Suprapubic skin (tissue), 4 donors: ENCODE measurements around the gene SRPK3. TPM values are rescaled to one million over a fixed set of nuclear protein-coding genes. Genes with fewer than 3 reads are reported as not detected.

Source experiments
- DNase-seq, 2 donors: peaks; one replicate each; pipeline ENCODE4 v3.0.0-alpha.2; 2019; ENCODE audit warnings: low spot score in 2 of 2
- H3K27ac ChIP-seq: fragments of 200-600 bp; sonication (generic); one replicate; pipeline ENCODE4 v1.5.1; 2019
- H3K27me3 ChIP-seq: fragments of 200-600 bp; sonication (generic); one replicate; pipeline ENCODE4 v1.5.1; 2019
- H3K36me3 ChIP-seq: fragments of 200-600 bp; sonication (generic); one replicate; pipeline ENCODE4 v1.5.1; 2019
- H3K4me1 ChIP-seq: fragments of 200-600 bp; sonication (generic); one replicate; pipeline ENCODE4 v1.5.1; 2019
- H3K4me3 ChIP-seq: fragments of 200-600 bp; sonication (generic); one replicate; pipeline ENCODE4 v1.5.1; 2019; ENCODE audit warnings: mild to moderate bottlenecking
- H3K9me3 ChIP-seq: fragments of 200-600 bp; sonication (generic); one replicate; pipeline ENCODE4 v1.5.1; 2019
- EP300 ChIP-seq: sonication (generic); formaldehyde crosslinking; IDR thresholded peaks from one replicate; pipeline ENCODE4 v1.6.1; 2017; ENCODE audit warnings: antibody characterized with exemption
- POLR2A ChIP-seq, 2 donors: fragments of 450-650 bp; IDR thresholded peaks; one replicate each; pipeline ENCODE4 v1.6.1; 2017; ENCODE audit warnings: antibody characterized with exemption in 2 of 2, mild to moderate bottlenecking in 2 of 2, moderate library complexity in 2 of 2
- POLR2AphosphoS5 ChIP-seq, 3 donors: sonication (generic); formaldehyde crosslinking; IDR thresholded peaks; one replicate each; pipeline ENCODE4 v1.6.1; 2017; ENCODE audit warnings: antibody characterized with exemption in 3 of 3
- WGBS: methylation state at CpG from one replicate; pipeline ENCODE4 v1.1.5; 2018; 5-methylcytosine and 5-hydroxymethylcytosine counted together
- total RNA-seq, 4 donors: library from RNA; depleted of rRNA; stranded (reverse); fragments of >200 nt; gene quantifications; one replicate each; pipeline ENCODE4 v1.1.0, GENCODE V29; 2016
- TF ChIP-seq, protein P1 (sequence below), 2 donors: fragments of 200-600 bp in 1 of 2; fragments of 450-650 bp in 1 of 2; sonication (generic) in 1 of 2; IDR thresholded peaks; one replicate each; pipeline ENCODE4 v1.5.1; 2016 to 2019; ENCODE audit warnings: antibody characterized with exemption in 2 of 2, mild to moderate bottlenecking in 1 of 2, moderate library complexity in 1 of 2

The SRPK3 gene
- total RNA-seq, 4 donors from 2014 or later, result 0.42 to 3.1 (median 1.2) TPM

DNA sequence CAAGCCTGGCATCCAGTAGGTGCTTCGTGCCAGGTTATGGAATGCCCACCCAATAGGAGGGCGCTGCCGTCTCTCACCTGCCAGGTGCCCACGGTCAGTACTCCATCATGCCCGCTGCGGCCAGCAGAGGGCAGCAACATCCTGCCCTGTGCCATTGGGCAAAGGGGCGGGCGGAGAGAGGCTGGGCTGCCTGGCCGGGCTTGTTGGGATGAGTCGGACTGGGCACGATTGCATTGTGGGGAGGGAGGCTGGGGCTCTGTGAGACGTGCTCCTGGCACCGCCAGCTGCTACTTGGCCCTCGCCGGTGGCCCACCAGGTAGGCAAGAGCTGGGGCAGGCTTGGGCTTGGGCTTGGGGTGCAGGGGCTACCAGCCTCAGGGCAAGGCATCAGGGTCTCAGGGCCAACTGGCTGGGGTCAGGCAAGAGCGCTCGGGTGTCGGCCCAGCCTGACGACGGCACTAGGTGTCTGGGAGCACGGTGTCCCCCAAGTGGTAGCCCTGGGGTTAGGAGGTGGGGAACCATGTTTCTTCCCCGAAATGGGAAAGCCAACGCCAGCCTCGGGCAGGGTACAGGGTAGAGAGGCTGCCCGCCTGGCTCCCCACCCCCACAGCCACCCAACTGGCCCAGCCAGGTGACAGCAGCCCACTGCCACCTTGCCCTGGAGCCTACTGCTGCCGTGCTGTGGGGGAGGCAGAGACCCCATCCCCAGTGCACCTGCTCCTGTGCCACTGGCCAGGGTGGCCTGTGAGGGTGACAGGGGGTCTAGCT is 16.7 kb upstream of the SRPK3 start, which contains the start of gene PLXNB3:
Gene PLXNB3 (plus strand): TSS at position 261 of the 767 bp plus-strand sequence. CDS start 1,287 bp downstream, outside the sequence.
- H3K4me1 ChIP-seq, result peaks cover 27% of the 10 kb centered on the region
- 43% methylated on average over 10 of the region's 26 CpGs for WGBS
- H3K9me3 ChIP-seq, result no peaks in the 10 kb centered on the region
- peak within 1 kb of the TSS; percentile 35 for H3K4me3 ChIP-seq
- no peaks in the 10 kb centered on the region for H3K36me3 ChIP-seq
- DNase-seq, result peak; percentile 85 to 89
- H3K27ac ChIP-seq, result peak within 1 kb of the TSS; percentile 54
- TF ChIP-seq, protein P1, sequence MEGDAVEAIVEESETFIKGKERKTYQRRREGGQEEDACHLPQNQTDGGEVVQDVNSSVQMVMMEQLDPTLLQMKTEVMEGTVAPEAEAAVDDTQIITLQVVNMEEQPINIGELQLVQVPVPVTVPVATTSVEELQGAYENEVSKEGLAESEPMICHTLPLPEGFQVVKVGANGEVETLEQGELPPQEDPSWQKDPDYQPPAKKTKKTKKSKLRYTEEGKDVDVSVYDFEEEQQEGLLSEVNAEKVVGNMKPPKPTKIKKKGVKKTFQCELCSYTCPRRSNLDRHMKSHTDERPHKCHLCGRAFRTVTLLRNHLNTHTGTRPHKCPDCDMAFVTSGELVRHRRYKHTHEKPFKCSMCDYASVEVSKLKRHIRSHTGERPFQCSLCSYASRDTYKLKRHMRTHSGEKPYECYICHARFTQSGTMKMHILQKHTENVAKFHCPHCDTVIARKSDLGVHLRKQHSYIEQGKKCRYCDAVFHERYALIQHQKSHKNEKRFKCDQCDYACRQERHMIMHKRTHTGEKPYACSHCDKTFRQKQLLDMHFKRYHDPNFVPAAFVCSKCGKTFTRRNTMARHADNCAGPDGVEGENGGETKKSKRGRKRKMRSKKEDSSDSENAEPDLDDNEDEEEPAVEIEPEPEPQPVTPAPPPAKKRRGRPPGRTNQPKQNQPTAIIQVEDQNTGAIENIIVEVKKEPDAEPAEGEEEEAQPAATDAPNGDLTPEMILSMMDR (IDR thresholded peaks at IDR 0.05), result peak; percentile 63 to 68
- TF ChIP-seq EP300, result no peak
- H3K27me3 ChIP-seq, result no peaks in the 10 kb centered on the region

DNA sequence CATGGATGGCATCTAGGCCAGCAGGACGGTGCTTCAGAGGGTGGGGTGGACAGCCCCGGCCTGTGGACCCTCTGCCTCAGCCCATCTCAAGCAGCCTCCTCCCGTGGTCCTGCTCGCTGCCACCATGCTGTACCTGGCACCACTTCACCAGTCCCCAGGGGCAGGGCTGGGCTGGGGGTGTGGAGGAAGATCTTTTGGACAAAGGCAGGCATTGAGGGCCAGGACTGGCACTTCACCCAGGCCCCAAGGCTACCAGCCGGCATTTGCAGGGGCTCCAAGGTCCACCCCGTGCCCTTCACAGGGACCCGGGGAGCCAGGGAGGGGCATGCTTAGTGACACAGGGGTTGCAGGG is 16.1 kb upstream of the SRPK3 start:
- H3K27ac ChIP-seq, result peak overlapping the region; percentile 54
- no peaks in the 10 kb centered on the region for H3K27me3 ChIP-seq
- no peak for TF ChIP-seq POLR2AphosphoS5 (IDR thresholded peaks at IDR 0.05)
- no peak for TF ChIP-seq EP300
- TF ChIP-seq POLR2A (IDR thresholded peaks at IDR 0.05), result no peak
- TF ChIP-seq, protein P1 (IDR thresholded peaks at IDR 0.05), result no peak
- no peaks in the 10 kb centered on the region for H3K9me3 ChIP-seq
- WGBS, result 50% methylated on average over 2 of the region's 7 CpGs
- H3K36me3 ChIP-seq, result no peaks in the 10 kb centered on the region
- DNase-seq, result no peak
- H3K4me3 ChIP-seq, result peak overlapping the region; percentile 16
- H3K4me1 ChIP-seq, result peaks cover 27% of the 10 kb centered on the region

DNA sequence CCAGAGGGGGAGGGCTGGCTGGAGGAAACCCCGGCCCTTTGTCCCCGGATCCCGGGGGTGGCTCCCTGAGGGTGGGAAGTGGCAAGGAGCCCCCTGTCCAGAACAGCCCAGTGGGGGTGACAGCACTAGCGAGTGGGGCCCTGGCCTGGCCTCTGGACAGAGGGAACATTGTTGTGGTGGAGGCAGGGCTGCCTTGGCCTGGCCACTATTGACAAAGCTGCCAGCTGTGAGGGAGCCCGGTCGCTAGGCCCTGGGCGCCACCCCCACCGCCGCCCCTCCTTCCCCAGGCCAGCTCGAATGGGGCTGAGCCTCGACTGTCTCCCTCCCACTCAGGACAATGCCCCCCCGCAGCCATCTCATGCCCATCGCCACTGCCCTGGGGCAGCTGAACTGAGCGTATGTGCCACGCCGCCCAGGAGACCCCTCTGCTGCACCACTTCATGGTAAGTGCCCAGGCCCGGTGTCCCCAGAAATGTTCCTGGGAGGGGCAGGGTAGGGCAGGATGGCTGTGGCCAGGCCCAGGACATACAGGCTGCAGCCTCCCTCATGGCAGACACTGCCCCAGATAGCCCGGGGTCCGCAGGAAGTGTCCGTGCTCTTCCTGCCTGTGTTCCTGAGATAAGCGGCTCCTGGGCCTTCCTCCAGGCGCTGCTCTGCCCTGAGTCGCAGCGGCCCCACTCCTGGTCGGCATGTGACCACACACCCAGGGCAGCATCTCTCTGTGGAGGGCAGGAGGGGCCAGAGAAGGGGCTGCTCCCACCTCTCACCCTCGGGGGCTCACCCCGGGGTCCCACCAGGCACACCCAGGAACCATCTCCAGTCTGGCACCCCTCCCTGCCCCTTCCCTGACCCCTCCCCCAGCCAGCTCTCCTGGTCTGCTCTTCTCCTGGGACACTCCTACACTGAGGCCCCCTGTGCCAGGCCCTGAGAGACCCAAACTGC is 15.4 kb upstream of the SRPK3 start:
- Histone ChIP-seq H3K27me3 (no peaks in the 10 kb centered on the region), H3K4me1 (peaks cover 27% of the 10 kb centered on the region), H3K36me3 (no peaks in the 10 kb centered on the region), H3K27ac (peak overlapping the region; percentile 54), H3K9me3 (no peaks in the 10 kb centered on the region), H3K4me3 (peak overlapping the region; percentile 16)
- DNase-seq, result peak in 1 of 2 donors; percentile 68
- TF ChIP-seq EP300 (no peak), POLR2A (IDR thresholded peaks at IDR 0.05) (no peak), POLR2AphosphoS5 (IDR thresholded peaks at IDR 0.05) (no peak)
- TF ChIP-seq, protein P1 (IDR thresholded peaks at IDR 0.05), result no peak
- WGBS, result 60% methylated on average over 1 of the region's 27 CpGs

DNA sequence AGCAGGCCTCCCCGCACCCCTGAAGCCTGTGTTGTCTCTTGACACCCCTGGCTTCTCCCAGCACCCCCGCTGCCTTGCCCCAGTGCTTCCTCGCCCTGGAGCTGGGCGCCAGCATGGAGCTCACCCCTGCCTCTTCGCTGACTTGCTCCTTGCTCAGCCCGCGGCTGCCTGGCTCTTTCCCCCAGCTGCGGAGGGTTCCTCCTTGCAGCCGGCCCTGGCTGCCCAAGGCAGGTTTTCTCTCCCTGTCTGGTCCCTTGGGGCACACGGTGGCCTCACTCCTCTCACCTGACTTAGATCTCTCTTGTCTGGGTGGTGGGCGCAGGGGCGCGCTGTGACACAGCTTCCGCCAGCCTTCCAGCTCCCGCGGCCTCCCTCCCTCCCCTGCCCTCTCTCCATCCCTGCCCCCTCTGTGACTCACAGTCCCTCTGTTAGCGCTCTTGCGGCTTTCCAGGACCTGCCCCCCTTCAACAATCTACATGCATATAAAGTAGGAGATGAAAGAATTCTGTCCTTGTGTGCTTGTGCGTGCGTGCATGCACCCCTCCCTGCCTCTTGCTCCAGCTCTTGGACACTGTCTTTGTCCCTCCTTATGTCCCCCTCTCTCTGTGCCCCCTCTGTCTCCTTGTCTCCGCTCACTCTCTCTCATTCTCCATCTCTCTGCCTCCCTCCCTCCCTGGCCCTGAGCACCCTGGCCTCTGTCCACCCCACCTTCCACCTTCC is 14.6 kb upstream of the SRPK3 start:
- Histone ChIP-seq H3K27ac (peak overlapping the region; percentile 54), H3K4me3 (peak overlapping the region; percentile 16), H3K4me1 (peaks cover 27% of the 10 kb centered on the region), H3K9me3 (no peaks in the 10 kb centered on the region), H3K36me3 (no peaks in the 10 kb centered on the region), H3K27me3 (no peaks in the 10 kb centered on the region)
- 59% methylated on average over 21 of the region's 21 CpGs for WGBS
- peak in 1 of 2 donors; percentile 57 for DNase-seq
- TF ChIP-seq POLR2AphosphoS5 (IDR thresholded peaks at IDR 0.05) (no peak), EP300 (no peak), POLR2A (IDR thresholded peaks at IDR 0.05) (no peak)
- TF ChIP-seq, protein P1 (IDR thresholded peaks at IDR 0.05), result no peak
